ENCODE data around the gene MRPL36.

The MRPL36 gene

DNA sequence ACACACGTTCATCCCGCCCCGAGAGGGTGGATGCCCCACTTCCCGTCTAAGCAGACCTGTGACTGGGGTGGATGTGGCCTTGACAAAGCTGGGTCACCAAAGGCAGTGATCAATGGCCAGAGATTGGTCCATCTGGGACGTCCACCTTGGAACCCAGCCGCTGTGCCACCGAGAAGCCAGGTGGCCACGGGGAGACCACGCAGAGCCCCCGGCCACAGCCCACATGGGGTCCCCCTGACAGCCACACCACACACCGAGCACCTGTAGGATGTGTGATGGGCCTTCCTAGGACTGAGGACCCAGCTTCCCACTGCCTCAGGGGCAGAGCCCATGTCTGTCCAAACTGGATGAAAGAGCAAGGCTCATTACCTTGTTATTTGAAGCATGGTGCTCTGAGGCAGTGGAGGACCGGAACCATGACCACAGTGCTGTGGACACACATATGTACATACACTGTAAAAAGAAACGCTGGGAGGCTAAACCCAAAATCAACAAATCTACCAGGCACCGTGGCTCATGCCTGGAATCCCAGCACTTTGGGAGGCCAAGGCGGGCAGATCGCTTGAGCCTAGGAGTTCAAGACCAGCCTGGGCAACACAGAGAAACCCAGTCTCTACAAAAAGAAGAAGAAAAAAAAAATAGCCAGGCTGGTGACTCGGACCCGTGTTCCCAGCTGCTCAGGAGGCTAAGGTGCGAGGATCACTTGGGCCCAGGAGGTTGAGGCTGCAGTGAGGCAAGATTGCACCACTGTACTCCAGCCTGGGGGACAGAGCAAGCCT lies 50.1 kb downstream of the MRPL36 start:
- H3K9me3 ChIP-seq (ENCODE audit: control insufficient read depth, low read length) = no peaks in the 10 kb centered on the region
- H3K4me1 ChIP-seq (ENCODE audit: control insufficient read depth, insufficient read depth, low read length) = no peaks in the 10 kb centered on the region
- H3K36me3 ChIP-seq (ENCODE audit: control insufficient read depth, insufficient read depth, low read length) = no peaks in the 10 kb centered on the region
- no peak overlapping the region for H3K4me3 ChIP-seq (ENCODE audit: low read length)
- H3K9ac ChIP-seq (ENCODE audit: low read length) = no peak overlapping the region
- H3K27me3 ChIP-seq (ENCODE audit: control insufficient read depth, insufficient read depth, low read length) = peaks cover 5% of the 10 kb centered on the region

DNA sequence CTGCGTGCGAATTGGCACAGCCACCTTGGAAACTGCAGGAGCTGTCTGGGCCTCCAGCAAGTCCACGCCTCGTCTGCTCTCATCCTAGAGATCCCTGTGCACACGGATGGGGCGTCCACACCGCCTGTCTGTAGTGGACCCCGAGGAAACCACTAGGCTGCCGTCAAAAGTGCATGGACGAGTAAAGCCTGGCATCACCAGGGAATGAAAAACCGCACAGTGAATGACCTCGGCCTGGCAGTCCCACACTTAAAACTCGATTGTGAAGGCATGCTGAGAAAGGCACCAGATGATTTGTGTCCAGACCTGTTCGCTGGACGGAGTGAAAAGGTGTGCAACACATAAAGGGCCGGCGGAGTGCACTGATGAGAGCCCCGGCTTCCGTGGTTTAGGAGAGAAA lies 50.8 kb downstream of the MRPL36 start:
- H3K36me3 ChIP-seq (ENCODE audit: control insufficient read depth, insufficient read depth, low read length) = no peaks in the 10 kb centered on the region
- no peaks in the 10 kb centered on the region for H3K4me1 ChIP-seq (ENCODE audit: control insufficient read depth, insufficient read depth, low read length)
- peaks cover 5% of the 10 kb centered on the region for H3K27me3 ChIP-seq (ENCODE audit: control insufficient read depth, insufficient read depth, low read length)
- no peaks in the 10 kb centered on the region for H3K9me3 ChIP-seq (ENCODE audit: control insufficient read depth, low read length)
- no peak overlapping the region for H3K9ac ChIP-seq (ENCODE audit: low read length)
- H3K4me3 ChIP-seq (ENCODE audit: low read length) = no peak overlapping the region
